Endothelial cell (in vitro differentiated cells): ENCODE measurements around the gene HMGCS2. TPM values are rescaled to one million over a fixed set of nuclear protein-coding genes. Genes with fewer than 3 reads are reported as not detected.

ENCODE experiments used
- DNase-seq: peaks from one replicate; pipeline ENCODE4 v3.0.0; 2021; ENCODE audit warnings: low spot score
- H3K27ac Mint-ChIP-seq: one replicate; pipeline ENCODE4 v1.8.0; 2021; ENCODE audit warnings: mixed read lengths, inconsistent platforms; ENCODE audit not compliant: unreplicated experiment
- H3K27me3 Mint-ChIP-seq: one replicate; pipeline ENCODE4 v1.8.0; 2021; ENCODE audit warnings: mild to moderate bottlenecking, moderate library complexity, mixed read lengths, inconsistent platforms; ENCODE audit not compliant: unreplicated experiment
- H3K36me3 Mint-ChIP-seq: one replicate; pipeline ENCODE4 v1.8.0; 2021; ENCODE audit warnings: mild to moderate bottlenecking, low read depth, mixed read lengths, inconsistent platforms; ENCODE audit not compliant: unreplicated experiment
- H3K4me1 Mint-ChIP-seq: one replicate; pipeline ENCODE4 v1.8.0; 2021; ENCODE audit warnings: mild to moderate bottlenecking, mixed read lengths, inconsistent platforms; ENCODE audit not compliant: unreplicated experiment
- H3K4me3 Mint-ChIP-seq: one replicate; pipeline ENCODE4 v1.8.0; 2021; ENCODE audit warnings: mild to moderate bottlenecking, mixed read lengths, inconsistent platforms; ENCODE audit not compliant: unreplicated experiment
- H3K9me3 Mint-ChIP-seq: one replicate; pipeline ENCODE4 v1.8.0; 2021; ENCODE audit warnings: mixed read lengths, inconsistent platforms; ENCODE audit not compliant: unreplicated experiment
- CTCF ChIP-seq: fragments of 200-600 bp; sonication (generic); IDR thresholded peaks from one replicate; pipeline ENCODE4 v1.5.0; 2021; ENCODE audit warnings: antibody characterized with exemption; ENCODE audit not compliant: unreplicated experiment
- total RNA-seq: library from RNA; stranded (reverse); fragmentation: NEBNext Ultra II Directional; extraction: Animal tissue kit (Norgen Biotek cat#: 25700); gene quantifications from one replicate; pipeline ENCODE4 v1.2.1, GENCODE V29; 2021; ENCODE audit not compliant: unreplicated experiment

HMGCS2 gene
- total RNA-seq, 1 donor from 2014 or later: not detected

DNA sequence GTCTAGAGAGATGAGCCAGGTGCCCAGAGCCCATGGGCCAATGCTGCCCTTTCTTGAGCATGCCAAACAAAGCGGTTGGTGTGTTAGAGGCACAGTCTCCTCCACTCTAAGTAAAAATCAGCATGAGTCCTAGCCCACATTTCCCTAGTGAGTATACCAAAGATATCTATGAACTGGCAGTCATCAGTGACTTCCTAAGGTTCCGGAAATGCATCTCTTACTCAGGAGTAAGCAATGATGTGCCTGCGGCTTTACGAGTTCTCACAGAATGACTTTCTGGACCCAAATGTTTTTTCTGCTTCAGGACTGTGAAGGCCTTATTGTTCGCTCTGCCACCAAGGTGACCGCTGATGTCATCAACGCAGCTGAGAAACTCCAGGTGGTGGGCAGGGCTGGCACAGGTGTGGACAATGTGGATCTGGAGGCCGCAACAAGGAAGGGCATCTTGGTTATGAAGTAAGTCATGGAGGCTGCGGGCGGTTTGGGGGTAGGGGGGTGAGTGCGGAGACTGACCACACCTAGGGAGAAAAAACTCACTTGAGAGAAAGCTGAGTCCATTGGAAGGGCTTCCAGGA is 47.8 kb downstream of the HMGCS2 start:
- Mint-ChIP-seq H3K9me3 (no peaks in the 10 kb centered on the region), H3K36me3 (peaks cover 22% of the 10 kb centered on the region), H3K27me3 (peaks cover 5% of the 10 kb centered on the region), H3K27ac (no peak overlapping the region), H3K4me1 (peaks cover 66% of the 10 kb centered on the region), H3K4me3 (no peak overlapping the region)
- no peak for TF ChIP-seq CTCF
- DNase-seq: no peak

GRCh38 chr1:119718972-119719371 is 49.7 kb downstream of the HMGCS2 start:
- peaks cover 5% of the 10 kb centered on the region for H3K27me3 Mint-ChIP-seq
- H3K36me3 Mint-ChIP-seq: peaks cover 15% of the 10 kb centered on the region
- H3K4me1 Mint-ChIP-seq: peaks cover 68% of the 10 kb centered on the region
- H3K9me3 Mint-ChIP-seq: no peaks in the 10 kb centered on the region
- no peak for DNase-seq
- no peak overlapping the region for H3K4me3 Mint-ChIP-seq
- no peak overlapping the region for H3K27ac Mint-ChIP-seq
- no peak for TF ChIP-seq CTCF

DNA sequence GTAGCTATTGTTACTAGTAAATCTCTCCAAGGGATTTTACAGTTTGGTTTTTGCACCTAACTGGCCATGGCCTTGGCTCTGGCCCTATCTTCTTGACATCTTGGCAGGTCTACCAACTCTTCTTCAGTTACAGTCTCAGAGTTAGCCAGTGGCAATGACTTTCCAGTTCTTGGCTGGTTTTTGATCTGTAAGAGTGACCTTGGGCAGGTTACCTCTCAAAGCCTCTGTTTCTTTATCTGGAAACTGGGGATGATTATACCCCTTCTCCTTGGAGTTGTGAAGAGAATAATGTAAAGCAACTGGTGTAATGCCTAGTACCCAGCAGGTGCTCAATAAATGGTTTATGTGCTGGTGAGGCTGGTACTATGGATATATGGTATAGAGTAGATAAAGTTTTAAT is 50.3 kb downstream of the HMGCS2 start:
- DNase-seq: no peak
- H3K4me1 Mint-ChIP-seq: peaks cover 73% of the 10 kb centered on the region
- no peak for TF ChIP-seq CTCF
- peaks cover 15% of the 10 kb centered on the region for H3K36me3 Mint-ChIP-seq
- no peak overlapping the region for H3K4me3 Mint-ChIP-seq
- no peaks in the 10 kb centered on the region for H3K9me3 Mint-ChIP-seq
- no peak overlapping the region for H3K27ac Mint-ChIP-seq
- peaks cover 5% of the 10 kb centered on the region for H3K27me3 Mint-ChIP-seq

- peaks cover 63% of the 10 kb centered on the region for H3K4me1 Mint-ChIP-seq
- peaks cover 4% of the 10 kb centered on the region for H3K36me3 Mint-ChIP-seq
Measured at GRCh38 chr1:119715542-119715941, 53.2 kb downstream of the HMGCS2 start.

GRCh38 chr1:119714583-119714982 is 54.1 kb downstream of the HMGCS2 start:
- no peak for TF ChIP-seq CTCF
- peaks cover 57% of the 10 kb centered on the region for H3K4me1 Mint-ChIP-seq
- no peaks in the 10 kb centered on the region for H3K9me3 Mint-ChIP-seq
- peaks cover 4% of the 10 kb centered on the region for H3K36me3 Mint-ChIP-seq
- peak overlapping the region; percentile 53 for H3K27ac Mint-ChIP-seq
- DNase-seq: no peak
- H3K4me3 Mint-ChIP-seq: peak overlapping the region; percentile 90
- peaks cover 8% of the 10 kb centered on the region for H3K27me3 Mint-ChIP-seq

More at GRCh38 chr1:119715542-119715941, 53.2 kb downstream of the HMGCS2 start:
- Mint-ChIP-seq H3K4me3 (peak overlapping the region; percentile 27), H3K9me3 (no peaks in the 10 kb centered on the region), H3K27ac (peak overlapping the region; percentile 34), H3K27me3 (peaks cover 8% of the 10 kb centered on the region)
- DNase-seq: no peak
- TF ChIP-seq CTCF: no peak
